Embryonic facial prominence (tissue), 1 donor: ENCODE results near the gene PPP3CA.

Experiments used
- DNase-seq: peaks from one replicate; pipeline ENCODE4 v3.0.0-alpha.2; 2016; ENCODE audit errors: extremely low spot score

Gene PPP3CA

DNA sequence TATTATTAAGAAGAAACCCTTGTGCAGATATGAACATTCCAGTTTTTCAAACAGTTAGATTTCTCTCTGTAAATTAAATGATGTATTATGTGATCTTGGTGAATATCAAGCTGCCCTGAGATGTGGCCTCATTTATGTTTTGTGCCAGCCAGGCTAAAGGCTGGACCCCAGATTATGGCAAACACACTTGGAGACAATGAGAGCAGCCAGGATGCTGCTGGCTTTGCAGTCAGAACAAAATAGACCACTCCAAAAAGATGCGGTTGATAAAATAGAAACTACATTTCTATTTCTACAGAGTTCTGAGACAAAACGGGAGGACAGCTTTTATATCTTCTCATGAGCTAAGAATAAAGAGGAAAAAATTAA, 296.5 kb downstream of the PPP3CA start:
- no peak for DNase-seq

DNA sequence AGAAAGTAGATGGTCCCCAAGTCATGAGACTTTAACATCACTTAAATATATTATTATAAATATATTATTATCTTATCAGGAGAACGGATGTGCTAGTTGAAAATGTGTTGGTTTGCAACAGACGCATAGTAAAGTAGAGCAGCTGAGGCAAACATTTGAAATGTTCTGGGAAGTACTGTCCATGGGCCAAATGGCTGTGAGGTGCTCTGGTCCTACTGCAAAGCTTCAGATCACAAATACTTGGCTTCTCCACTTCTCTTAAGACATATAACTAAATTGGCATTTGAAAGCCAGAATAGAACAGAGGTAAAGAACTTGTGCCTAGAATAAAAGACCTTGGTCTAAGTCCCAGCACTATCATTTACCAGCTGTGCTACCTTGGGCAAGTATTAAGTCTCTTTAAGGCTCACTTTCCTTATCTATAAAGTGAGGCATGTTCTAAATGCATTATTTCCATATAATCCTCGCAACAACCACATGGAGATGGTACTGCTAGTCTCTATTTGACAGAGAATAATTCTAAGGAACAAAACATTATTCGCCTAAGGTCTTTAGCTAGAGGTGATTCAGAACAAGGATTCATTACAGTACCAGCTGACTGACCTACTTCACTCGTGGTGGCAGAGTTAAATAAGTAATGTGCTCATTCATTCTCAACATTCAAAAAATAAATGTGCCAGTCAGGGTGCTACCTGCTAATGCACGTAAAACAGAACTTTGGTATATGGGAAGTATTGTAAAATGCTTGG, 297.1 kb downstream of the PPP3CA start:
- no peak for DNase-seq

DNA sequence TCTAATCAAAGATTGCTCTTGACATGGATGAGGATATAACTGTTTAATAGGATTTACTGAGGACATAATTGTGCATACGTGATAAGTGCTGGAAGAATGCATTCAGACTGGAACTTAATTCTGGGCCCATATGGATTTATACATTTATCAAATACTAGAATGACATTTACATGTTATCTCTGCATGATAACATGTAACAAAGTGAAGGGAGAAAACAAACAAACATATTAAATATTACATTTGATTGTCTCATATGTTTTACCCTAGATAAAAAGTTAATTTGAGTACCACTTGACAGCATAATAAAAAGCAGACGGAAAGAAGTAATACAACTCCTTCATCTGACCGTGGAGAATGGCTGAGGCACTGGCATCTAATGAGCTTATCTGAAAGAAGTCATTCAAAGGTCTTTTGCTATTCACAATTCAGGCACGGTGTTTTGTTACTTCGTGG, 297.8 kb downstream of the PPP3CA start:
- DNase-seq, result no peak

DNA sequence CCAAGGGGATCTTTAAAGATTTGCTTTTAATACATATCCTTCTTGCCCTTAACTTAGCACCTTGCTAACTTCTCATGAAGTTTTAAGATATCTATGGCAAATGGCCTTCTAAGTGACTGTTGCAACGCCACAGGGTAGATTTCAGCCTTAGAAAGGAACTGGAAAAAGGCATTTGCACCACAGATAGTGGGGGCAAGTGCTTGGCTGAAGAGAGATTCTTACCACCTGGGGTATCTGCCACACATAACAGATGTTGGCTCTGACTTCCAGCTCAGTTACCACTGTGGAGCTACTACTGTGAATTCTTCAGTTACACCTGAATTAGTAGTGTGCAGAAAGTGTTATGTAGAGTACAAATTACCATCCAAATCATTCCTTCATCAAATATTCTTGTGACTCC, 302.6 kb downstream of the PPP3CA start:
- DNase-seq, result no peak

DNA sequence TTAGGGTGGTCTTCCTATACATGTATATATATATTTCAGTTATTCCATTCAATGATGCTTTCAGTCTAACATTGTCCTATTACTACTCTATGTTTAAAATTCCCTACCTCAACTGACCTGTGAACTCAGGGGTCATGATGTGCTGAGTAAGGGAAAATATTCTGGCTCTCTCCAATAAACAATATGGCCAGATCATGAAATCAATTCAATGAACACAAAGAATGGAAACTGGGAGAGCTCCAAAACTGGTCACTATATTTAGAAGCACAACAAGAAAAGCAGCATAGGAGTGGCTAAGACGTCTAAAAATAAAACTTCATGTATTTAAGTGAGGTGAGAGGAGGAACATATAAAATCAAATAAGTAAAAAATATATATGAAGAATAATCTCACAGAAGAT, 304.5 kb downstream of the PPP3CA start:
- DNase-seq, result no peak

DNA sequence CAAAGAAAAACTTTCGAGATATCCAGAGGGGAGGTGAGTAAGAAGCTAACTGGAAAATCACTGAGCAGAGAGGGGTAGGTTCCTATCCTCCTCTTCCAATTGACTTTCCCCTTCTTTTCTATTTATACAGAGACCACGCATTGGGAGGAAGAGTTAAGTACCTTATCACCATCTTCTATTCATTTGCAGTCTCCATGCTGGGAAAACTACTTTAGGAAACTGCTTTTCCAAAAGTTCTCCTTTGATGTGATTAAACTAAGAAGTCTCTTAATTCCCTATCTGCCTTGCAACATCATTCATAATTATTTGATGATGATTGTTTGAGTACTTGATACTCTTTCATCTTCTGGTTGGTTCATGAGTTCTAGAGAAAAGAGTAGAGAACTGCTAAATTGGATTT, 306.6 kb downstream of the PPP3CA start:
- DNase-seq, result no peak

DNA sequence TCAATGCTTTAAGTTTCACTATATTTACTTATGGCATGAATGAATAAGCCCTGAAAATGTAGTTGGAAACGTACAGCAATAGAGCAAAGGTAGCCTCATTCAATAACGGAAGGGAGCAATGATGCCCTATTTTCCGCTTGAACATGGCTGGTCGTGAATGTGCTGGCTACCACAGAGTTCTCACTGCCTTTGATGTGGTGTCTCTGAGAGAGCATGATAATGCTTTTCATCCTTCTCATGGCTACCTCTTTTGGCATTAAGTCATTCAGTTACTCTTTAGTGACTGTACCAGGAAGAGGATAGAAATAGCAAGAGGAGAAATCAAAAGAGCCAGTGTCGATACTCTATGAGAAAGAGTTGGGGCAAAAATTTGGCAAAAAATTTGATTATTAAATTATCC, 308.0 kb downstream of the PPP3CA start:
- no peak for DNase-seq

DNA sequence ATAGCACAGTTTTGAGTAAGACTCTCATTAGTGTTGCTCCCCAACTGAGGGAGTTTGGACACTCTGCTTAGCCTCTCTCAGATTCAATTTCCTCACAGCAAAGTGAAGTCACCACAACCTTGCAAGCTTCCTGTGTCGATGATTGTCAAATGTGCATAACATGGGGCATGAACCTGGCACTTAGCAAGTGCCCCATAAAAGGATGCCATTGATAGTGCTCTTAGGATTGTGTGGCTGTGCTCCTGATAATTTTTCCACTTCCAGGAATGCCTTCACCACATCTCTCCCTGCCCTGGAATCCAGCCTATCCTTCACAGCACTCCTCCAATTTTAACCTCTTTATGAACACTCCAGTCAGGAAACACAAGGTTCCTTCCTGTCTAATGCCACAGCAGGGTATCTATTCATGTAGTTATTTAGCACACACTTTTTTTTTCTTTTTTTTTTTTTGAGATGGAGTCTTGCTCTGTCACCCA, 309.4 kb downstream of the PPP3CA start:
- no peak for DNase-seq

DNA sequence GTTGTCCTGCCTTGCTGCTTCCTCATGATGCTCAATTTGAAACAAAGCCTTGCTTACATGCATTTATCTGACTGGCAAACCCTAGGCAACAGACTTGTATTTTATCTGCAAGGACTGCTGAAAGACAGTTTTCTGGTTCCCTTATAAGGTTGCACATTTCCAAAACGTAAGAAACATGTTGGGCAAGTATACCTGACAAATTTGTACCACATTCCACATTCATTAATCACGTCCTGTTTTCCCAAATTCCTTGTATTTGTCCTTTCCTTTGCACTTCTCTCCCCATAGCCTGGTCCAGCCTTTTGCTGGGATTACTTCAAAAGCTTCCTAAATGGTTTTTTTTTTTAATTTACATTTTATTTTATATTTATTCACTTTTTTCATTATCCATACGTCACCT, 310.1 kb downstream of the PPP3CA start:
- no peak for DNase-seq

DNA sequence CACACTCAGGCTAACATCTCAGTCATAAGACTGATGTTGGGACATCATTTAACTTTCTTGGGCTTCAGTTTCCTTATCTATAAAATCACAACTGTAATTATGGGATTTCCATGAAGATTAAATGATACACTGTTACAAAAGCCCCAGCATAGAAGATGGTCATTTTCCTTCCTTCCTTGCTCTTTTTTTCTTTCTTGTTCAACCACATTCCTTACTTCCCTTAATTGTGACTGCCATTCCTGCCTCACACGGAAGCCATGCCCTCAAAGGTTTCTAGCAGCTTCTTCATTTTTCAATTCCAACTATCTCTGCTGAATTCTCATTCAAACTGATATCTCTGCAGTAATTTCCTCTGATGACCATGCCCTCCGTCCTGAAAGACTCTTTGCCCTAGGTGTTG, 311.8 kb downstream of the PPP3CA start:
- no peak for DNase-seq

DNA sequence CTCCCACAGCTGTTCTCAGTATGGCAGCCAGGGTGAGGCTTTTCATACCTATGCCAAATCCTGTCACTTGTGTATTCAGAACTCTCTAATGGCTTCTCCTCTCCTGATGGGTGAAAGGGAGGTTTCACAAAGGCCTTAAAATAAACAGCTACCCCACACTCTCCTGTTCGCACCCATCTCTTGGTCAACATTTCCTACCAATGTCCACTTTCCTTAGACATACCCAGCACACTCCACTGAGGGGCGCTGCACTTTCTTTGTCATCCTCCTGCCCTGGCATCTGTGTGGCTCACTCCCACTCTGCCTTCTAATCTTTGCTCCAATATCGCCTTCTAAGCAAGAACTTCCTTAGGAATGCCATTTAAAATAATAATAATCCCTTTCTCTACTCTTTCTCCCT, 313.3 kb downstream of the PPP3CA start:
- DNase-seq, result no peak

DNA sequence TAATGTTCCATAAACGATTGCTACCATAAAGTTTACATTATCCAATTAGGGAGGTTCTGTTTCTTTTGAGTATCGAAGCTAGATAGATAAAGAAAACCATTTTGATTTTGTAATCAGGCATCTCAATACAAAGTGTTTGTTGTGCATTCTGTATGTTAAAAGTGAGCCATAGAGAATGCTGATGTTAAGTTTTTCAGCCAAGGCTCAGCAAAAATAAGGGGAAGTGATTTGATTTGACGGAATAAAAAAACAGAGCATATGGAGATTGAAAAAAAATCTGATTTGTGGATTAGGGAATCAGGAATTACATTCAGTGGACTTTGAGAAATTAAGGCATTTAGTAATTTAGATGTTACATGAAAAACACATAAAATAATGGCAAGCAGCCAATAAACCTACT, 314.8 kb downstream of the PPP3CA start:
- no peak for DNase-seq

DNA sequence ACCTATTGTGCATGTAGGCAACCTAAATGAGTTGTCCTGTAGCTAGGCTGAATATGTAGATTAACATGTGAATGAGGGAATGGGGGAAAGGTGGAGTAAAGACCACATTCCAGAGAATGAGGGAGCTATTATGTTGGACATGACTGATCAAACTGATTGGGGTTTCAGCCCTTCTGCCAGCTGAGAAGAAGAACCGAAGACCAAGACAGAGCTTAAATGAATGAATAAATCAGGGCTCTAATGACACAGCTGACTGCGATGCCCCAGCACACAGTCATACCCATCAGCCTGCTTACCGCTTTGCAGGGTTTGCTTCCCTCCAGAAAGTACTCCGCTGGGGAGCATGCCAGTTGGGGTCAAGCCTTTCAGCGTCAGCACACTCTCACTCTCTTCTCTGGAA, 315.4 kb downstream of the PPP3CA start:
- no peak for DNase-seq

DNA sequence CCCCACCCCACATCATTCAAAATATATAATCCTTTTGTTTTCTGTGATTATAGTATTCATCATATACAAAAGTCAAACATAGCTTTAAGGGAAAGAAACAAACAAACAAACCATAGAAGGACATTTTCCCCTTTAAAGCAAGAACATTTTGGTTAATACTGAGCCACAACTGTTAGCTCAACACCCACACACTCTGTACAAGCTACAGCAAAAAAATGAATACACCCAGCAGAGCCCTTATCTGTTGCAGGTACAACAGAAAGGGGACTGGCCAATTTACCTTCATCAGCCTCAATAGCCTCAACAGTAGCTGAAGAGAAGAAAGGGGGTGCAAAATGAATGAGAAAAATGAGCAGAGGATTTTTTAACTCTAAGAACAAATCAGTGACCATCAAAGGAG, 318.4 kb downstream of the PPP3CA start:
- DNase-seq, result no peak

DNA sequence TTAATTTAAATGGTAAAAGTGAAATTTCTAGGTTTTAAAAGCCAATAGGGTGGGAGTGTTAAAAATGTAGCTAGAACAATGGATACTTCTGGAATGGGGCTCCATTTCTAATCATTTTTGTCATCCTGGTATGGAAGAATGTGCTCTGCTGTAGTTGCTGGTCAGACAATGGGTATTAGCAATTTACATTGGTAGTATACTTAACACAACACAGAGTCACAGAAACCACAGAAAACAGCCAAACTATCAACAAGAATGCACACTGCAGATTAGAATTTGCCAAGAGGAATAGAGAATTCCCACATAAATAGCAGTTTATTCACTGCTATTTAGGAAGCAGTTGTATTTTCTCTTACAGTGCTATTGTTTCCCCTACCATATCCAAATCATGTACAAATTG, 319.6 kb downstream of the PPP3CA start:
- no peak for DNase-seq

DNA sequence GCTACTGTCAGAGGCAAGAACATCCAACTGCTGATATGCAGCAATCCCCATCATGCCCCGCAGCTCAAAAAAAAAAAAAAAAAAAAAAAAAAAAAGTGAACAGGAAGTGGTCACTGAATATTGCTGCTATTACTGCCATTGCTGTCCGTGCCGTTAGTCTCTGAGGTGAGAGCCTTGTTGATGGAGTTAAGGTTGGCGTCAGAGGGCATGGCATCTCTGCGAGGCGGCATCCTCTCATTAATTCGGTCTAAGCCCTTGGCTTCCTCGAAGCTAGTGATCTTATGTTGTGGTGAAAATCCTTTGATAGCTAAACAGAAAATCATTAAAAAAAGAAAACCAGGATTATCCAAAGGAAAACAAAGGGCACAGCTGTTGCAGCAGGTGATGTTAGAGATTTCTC, 321.6 kb downstream of the PPP3CA start:
- no peak for DNase-seq

DNA sequence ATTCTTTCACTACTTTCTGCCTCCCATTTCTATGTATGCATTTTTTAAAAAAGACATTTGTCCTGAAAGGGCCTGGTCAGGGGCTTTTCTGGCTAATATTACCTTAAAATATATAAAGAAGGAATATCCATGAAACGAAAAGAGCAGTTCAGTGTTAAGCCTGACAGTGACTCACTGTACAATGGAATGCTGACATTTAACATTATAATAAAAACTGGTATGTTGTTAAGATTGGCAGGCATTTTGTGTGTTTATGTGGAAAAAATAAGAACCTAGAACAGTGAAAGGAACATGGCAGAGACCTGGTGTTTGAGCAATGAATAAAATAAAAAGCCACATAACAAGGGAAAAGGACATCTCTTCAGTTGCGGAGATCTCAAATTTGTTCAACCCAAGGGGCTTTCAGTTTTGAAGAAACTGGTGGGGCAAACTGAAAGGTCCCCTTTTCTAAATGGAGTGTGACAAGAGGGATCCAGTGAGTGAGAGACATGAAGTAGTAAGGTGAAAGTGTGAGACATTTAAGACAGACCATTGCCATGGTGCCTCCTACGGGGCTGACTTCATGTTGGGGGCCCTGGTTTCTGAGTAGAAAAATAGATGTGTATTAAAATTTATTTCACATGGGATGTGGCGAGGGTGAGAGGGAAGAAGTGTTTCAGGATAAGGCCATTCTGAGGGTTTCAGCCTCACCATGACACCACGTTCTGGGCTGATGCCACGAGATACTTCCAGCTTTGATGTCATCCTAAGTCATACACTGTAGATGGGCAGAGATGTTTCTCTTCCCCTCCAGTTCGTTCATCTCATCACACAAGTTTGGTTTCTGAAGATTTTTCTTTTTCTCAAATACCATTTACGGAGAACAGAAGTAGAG, 324.9 kb downstream of the PPP3CA start:
- no peak for DNase-seq

DNA sequence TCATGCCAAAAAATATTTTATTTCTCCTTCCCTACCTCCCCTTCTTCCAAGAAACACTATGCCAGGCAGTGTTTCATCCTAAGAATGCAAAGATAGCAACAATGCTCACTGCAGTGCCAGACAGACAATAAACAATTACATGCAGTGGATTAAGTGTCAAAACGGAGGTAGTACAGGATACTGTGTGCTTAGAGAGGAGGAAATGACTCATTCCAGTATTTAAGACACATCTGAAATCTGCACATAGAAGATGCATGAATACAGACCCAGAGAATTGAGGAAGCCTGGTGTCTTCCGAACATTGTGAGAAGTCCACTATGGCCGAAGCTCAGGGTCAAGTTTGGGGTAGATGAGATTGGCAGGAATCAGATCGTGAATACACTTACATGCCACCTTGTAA, 326.4 kb downstream of the PPP3CA start:
- no peak for DNase-seq

DNA sequence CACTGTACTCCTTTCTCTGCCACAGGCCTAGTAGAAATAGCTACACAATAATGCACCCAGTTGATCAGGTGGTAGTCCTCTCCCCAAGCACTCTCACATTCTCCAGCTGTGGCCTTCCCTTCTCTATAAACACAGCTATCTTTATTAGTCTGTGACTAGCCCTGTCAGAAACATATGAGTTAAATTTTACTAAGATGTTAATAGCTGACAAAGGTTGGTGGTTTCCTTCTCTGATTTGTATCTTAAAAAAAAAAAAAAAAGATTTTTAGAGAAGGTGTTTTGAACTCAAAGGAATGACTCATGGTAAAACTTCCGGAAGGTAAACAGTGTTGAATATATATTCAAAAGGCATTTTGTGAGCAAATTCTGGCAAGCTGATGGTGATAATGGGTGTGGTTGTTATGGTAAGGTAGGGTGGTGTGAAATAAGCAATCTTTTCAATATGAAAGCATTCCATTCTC, 327.4 kb downstream of the PPP3CA start:
- DNase-seq, result no peak

DNA sequence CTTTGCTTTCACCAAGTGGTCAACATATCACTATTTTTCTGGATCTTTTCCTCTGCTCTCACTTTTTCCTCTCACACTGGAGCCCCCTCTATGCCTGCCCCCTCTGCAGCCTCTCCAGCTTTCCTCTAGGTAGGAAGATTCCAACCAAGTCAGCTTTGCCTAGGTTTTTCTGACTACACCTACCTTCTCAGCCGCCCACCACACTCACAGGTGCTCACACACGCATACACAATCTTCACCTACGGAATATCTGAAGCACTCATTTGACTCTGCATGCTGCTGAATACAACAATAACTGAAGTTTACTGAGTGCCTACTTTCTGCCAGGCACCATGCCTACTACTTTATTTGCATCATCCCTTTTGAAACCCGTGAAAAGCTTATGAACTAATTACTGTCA, 328.0 kb downstream of the PPP3CA start:
- DNase-seq, result no peak

DNA sequence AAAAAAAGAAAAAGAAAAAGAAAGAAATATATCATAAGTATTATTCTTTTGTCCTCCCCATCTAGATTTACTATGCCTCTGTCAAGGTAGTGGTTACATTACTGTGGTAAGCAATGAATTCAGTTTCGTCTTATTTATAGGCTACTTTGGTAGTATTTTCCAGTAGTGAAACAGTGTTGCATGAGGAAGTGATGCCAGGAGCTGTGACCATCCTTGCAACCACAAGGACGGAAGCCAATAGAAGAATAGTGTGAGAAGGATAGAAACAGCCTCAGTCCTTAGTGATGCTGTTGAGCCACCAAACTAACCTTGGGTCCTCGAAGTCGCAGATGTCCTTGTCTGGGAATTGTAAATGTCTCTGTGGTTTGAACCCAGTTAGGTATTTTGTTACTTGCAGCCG, 328.5 kb downstream of the PPP3CA start:
- DNase-seq, result no peak

DNA sequence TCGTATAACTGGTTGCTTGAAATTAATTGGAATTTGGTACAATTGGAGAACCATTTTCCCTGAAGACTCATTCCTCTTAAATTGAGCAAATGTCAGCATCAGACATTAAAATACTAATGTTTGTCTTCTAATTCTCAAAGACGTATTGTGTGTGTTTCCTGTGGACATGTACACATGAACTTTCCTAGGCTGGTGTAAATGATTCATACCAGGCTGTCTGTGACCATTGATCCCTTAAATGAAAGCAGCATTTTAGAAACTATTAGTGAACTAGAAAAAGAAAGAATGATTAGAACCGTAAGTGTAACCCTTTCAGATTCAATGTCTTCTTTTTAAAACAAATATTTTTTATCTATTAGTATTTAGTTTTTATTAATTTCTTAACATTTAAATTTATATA, 332.9 kb downstream of the PPP3CA start:
- no peak for DNase-seq

DNA sequence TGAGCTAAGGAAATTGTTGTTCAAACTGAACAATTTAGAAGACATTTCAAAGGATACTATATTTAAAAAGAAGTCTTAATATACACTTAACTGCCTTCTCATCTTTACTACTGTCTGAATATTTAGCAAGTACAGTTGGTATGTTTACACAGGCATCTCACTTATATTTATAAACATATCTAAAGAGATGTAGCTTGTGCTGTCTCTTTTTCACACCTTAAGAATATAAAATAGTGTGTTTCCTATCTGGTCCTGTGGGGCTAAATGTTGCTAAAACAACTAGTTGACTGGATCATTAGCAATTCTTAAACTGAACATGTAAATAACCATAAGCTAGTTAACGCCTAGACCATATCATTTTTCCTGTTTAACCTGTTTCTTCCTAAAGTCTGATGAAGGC, 336.3 kb downstream of the PPP3CA start:
- no peak for DNase-seq
